HG02588 (cell line): ENCODE measurements around the gene CACNG7.

Experiments
- ATAC-seq: cut with Tn5 transposase; IDR thresholded peaks from one replicate; pipeline ENCODE4 v1.9.1; 2021; ENCODE audit warnings: mild to moderate bottlenecking, moderate library complexity; ENCODE audit not compliant: unreplicated experiment

Gene CACNG7

GRCh38 chr19:53981376-53981951 is 72.4 kb downstream of the CACNG7 start:
- no peak for ATAC-seq

- ATAC-seq = no peak
Observed at GRCh38 chr19:53982001-53982451, 72.9 kb downstream of the CACNG7 start.

- no peak for ATAC-seq
Observed at GRCh38 chr19:53982611-53983010, 73.5 kb downstream of the CACNG7 start.

DNA sequence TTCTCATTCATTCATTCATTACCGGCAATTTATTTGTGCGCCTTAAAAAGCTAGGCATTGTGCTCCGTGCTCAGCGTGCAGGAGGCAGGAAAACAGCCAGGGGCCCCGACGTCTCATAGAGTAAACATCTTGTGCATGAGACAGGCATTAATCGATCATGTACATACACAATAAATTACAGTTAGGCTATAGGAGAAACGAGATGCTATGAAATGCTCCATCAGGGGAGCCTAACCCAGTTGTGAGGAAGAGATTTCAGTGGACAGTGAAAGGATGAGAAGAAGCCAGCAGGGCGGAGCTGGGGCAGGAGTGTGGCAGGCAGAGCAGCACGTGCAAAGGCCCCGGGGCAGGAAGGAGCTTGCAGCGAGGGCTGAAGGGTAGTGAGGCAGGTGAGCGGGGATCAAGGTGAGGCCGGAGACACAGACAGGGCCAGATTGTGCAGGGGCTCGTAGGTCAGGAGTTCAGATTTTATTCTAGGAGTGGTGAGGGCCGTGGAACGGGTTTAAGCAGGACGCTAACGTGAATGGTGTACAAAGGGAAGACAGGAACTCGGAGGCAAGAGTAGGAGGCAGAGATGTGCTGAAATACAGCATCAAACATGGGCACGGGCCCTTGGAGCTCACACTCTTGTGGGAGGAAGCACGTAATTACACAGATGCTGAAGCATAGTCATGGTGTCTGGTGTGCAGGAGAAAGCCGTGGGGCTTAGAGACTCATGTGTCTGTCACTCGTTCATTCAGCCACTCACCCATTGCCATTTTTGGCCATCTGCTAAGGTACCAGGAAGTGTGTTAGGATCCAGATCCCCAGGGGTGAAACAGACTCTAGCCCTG is 74.6 kb downstream of the CACNG7 start:
- ATAC-seq = no peak

DNA sequence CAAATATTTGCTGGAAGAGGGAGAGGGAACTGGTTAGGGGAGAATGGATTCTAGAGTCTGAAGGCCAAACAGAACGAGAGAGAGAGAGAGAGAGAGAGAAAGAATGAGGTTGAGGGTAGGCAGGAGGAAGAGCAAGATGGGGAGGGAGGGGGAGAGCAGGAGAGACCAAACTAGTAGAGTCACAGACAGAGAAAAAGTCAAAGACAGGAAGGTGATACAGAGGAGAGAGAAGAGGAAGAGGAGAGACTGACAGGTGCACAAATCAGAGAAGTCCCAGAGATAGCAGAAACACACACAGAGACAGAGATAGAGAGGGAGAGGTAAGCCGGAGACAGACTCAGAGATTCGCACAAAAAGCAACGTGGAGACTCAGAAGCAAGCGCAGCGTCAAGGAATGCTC is 76.8 kb downstream of the CACNG7 start:
- no peak for ATAC-seq

DNA sequence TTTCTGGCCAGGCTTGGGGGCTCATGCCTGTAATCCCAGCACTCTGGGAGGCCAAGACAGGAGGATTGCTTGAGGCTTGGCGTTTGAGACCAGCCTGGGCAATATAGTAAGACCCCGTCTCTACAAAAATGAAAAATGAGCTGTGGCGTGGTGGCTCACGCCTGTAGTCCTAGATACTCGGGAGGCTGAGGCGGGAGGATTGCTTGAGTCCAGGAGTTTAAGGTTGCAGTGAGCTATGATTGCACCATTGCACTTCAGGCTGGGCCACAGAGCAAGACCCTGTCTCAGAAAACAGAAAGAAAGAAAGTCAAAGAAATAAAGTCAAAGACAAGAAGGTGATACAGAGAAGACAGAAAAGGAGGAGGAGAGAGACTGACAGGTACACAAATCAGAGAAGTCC is 79.9 kb downstream of the CACNG7 start:
- no peak for ATAC-seq

- ATAC-seq = no peak
Observed at GRCh38 chr19:53989600-53990533, 80.8 kb downstream of the CACNG7 start.

DNA sequence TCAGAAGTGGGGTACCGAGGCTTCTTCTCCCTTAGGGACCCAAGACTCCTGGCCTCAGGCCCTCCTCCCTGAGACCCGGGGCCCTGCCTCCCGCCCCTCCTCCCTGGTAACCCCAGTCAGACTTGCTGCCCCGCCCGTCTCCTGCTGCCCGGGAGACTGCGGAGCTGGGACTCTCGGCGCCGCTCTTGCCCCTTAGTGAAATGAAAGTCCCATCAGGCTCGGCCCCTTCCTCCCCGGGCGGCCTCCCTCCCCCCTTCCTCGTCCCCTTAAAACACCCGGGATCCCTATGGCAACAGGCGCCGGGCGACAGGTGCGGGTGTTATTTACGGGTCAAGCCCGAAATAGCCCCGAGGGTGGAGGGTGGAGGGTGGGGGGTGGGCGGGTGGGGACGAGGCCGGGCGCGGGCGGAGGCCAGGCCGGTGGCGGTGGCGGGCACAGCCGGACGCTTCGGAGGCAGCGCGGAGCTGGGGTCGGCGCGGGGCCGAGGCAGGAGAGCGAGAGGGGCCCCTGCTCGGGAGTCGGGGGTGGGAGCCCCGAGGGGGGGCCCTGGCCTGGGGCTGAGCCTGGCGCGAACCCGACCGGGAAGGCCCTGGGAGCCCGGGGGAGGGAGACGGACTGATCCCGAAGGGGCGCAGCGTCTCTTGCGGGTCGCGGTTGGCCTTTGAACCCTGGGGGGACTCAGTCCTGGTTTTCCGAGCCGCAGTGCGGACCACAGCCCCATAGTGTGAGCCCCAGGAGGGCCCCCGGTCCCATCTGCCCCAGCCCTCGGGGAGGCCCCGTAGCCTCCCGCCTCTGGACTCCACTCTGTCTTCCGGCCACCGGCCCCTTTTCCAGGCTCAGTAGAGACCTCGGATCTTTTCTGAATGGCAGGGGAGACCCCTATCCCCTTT is 82.4 kb downstream of the CACNG7 start, which contains the start of gene CACNG6:
CACNG6 (plus strand) TSS at position 414 of the 890 bp plus-strand sequence. CDS start 1,241 bp downstream, outside the sequence.
- no peak for ATAC-seq

GRCh38 chr19:53992211-53992610 is 83.1 kb downstream of the CACNG7 start:
- ATAC-seq = no peak

GRCh38 chr19:53992815-53993214 is 83.7 kb downstream of the CACNG7 start:
- ATAC-seq = no peak

- no peak for ATAC-seq
Observed at GRCh38 chr19:53993448-53993847, 84.4 kb downstream of the CACNG7 start.
